Stimulated activated CD4-positive, alpha-beta T cell treated with anti-CD3 and anti-CD28 coated beads, Interleukin-1b, Interleukin-23, amount 100 ng/mL, for 24 hours (primary cell): ENCODE results near the gene KLF5.
"Not testable (repeated sequence)": the region's sequence is repeated elsewhere in the genome, so short reads cannot be mapped to it uniquely, and the experiment has no call there.

Experiments
- DNase-seq, 4 experiments: peaks; one replicate each; pipeline ENCODE4 v3.0.0-alpha.2; 2020; ENCODE audit warnings: low read depth in 4 of 4, low spot score in 1 of 4

KLF5 gene

GRCh38 chr13:73058736-73059459 is at the start of gene KLF5:
Gene KLF5, plus strand, starts transcription at chr13:73059005. Its CDS starts 323 bp downstream, at chr13:73059328.
- DNase-seq = peak; percentile 88 to 96 (median 91)

- DNase-seq = no peak
These were observed 47.1 kb upstream of the KLF5 start for GRCh38 chr13:73011751-73012150.

GRCh38 chr13:73015805-73016204 is 43.0 kb upstream of the KLF5 start:
- no peak for DNase-seq

DNA sequence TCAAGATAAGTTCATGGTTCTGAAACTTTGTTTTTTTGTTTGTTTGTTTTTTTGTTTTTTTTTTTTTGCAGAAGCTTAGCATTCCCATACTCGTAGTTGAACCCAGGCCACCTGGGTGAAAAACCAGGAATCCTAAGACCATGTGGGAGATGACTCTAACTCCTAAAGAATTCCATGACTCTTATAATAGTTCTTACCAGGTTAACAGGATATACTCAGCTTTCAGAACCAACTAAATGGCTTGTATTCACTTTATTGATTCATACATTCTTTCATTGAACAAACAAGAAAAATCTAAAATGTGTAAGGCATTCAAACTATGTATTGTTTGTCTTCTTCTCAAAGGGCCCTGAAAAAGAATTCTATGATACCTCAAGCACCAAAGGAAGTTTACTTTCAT is 40.5 kb upstream of the KLF5 start:
- no peak for DNase-seq

GRCh38 chr13:73025217-73026012 is 33.4 kb upstream of the KLF5 start:
- DNase-seq = no peak

- no peak for DNase-seq
These were observed 23.9 kb upstream of the KLF5 start for GRCh38 chr13:73034901-73035300.

GRCh38 chr13:73035660-73036059 is 23.1 kb upstream of the KLF5 start:
- DNase-seq = no peak

GRCh38 chr13:73036566-73036965 is 22.2 kb upstream of the KLF5 start:
- no peak for DNase-seq

GRCh38 chr13:73038064-73038463 is 20.7 kb upstream of the KLF5 start:
- no peak for DNase-seq

DNA sequence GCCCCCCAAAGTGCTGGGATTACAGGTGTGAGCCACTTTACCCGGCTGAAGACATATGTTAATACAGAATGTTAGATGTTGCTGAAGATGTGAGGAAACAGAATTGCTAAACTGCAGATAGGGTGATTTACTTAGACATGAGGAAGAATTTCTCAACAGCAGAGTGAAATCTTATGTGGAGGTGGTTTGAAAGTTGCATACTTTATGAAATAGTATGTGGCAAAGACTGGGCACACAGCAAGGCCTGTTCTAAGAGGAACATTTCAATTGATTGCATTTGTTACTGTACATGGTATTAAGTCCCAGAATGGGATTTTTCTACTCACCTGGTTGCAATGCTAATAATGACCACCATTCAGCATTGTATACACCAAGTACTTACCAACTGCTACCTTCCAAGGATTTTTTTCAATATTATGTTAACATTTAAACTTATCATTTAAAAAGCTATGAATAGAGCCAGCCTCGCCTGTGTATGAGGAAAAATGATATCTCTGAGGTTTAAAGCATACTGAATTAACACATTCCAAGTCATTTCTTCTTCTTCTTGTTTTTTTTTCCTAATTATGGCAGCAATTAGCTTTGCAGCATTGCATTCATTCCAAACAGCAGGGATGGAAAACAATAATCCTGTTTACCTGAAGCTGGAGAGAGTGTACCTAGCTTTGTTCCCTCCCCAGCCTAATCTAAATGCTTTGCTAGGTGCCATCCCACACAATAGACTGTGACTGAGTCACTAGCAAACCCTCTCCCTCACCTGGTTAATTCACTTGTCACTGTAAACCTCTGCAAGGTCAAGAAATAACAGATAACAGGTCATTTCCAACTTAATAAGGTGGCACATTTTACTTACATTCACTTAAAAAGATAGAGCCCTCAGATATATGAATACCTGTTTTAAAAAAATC is 19.4 kb upstream of the KLF5 start:
- DNase-seq = no peak

- no peak for DNase-seq
These were observed 18.3 kb upstream of the KLF5 start for GRCh38 chr13:73040484-73040883.

DNA sequence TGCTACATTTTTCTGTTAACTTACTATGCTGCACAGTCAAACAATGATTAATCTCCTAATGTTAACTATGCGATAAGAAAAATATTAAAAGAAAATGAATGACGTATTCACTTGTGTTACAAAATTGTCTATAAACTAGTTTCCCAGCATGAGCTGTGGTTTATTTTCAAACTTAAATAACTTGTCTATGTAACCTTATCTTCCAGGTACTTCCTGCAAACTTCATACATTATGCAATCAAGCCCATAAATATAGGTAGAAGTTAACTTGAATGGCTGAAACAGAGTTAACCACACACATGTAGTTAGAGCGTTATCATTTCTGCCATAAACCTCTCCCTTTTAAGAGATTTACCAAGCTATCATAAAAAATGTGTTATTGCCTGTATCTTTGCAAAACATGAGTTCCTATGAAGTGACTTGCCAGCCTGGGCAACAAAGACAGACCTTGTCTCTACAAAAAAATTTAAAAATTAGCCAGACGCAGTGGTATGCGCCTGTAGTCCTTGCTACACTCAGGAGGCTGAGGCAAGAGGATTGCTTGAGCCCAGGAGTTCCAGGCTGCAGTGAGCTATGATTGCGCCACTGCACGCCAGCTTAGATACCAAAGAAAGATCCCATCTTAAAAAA is 17.7 kb upstream of the KLF5 start:
- no peak for DNase-seq

GRCh38 chr13:73045031-73045430 is 13.8 kb upstream of the KLF5 start:
- no peak for DNase-seq

- DNase-seq = not testable (repeated sequence)
These were observed 10.2 kb upstream of the KLF5 start for GRCh38 chr13:73048615-73049014.

GRCh38 chr13:73054712-73055111 is 4.1 kb upstream of the KLF5 start:
- DNase-seq = no peak

GRCh38 chr13:73055813-73056564 is 2.8 kb upstream of the KLF5 start:
- no peak for DNase-seq

GRCh38 chr13:73056565-73056962 is 2.2 kb upstream of the KLF5 start:
- no peak for DNase-seq

GRCh38 chr13:73057284-73058063 is 1.3 kb upstream of the KLF5 start:
- DNase-seq = no peak

DNA sequence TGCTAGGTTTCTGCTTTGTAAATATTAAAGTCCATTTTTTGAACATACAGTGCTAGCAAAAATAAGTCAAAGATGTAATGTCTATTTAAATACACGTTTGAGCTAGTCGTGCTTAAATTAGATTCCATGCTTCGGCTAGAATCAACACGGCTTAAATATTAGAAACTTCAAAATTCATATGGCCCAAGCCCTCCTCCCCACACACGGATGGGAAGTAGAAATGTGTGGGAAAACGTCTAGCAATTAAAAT is 816 bp upstream of the KLF5 start:
- DNase-seq = no peak

GRCh38 chr13:73058432-73058735 is 421 bp upstream of the KLF5 start:
- DNase-seq = no peak
